Spleen (tissue), 11 donors: ENCODE data around the gene CETN1. TPM values are rescaled to one million over a fixed set of nuclear protein-coding genes. Genes with fewer than 3 reads are reported as not detected.

Experiments
- DNase-seq: peaks from one replicate; pipeline ENCODE4 v3.0.0-alpha.2; 2020
- H3K27ac ChIP-seq, 8 donors: fragments of 200-600 bp; sonication (generic) in 7 of 8; 1 replicate in 4 of 8; 2 replicates in 4 of 8; pipeline versions ENCODE4 v1.5.0 to v1.8.0; 2016 to 2021; ENCODE audit warnings: inconsistent platforms in 4 of 8, mild to moderate bottlenecking in 4 of 8, moderate library complexity in 1 of 8
- H3K27me3 ChIP-seq, 7 donors: fragments of 200-600 bp; sonication (generic) in 6 of 7; replicated peaks in 1 of 7; 1 replicate in 4 of 7; 2 replicates in 3 of 7; pipeline versions ENCODE4 v1.5.0 to v1.8.0; 2016 to 2021; ENCODE audit warnings: inconsistent platforms in 3 of 7, mild to moderate bottlenecking in 1 of 7
- H3K36me3 ChIP-seq, 6 donors: fragments of 200-600 bp; sonication (generic) in 5 of 6; 1 replicate in 4 of 6; 2 replicates in 2 of 6; pipeline versions ENCODE4 v1.5.0 to v1.8.0; 2016 to 2021; ENCODE audit warnings: inconsistent platforms in 2 of 6
- H3K4me1 ChIP-seq, 6 donors: fragments of 200-600 bp; sonication (generic) in 5 of 6; 1 replicate in 3 of 6; 2 replicates in 3 of 6; pipeline versions ENCODE4 v1.5.0 to v1.8.0; 2016 to 2021; ENCODE audit warnings: inconsistent platforms in 3 of 6
- H3K4me3 ChIP-seq, 8 donors: fragments of 200-600 bp; sonication (generic) in 7 of 8; 1 replicate in 4 of 8; 2 replicates in 4 of 8; pipeline versions ENCODE4 v1.5.0 to v1.8.0; 2016 to 2021; ENCODE audit warnings: inconsistent platforms in 4 of 8, mild to moderate bottlenecking in 4 of 8, moderate library complexity in 2 of 8
- H3K9me3 ChIP-seq, 8 donors: fragments of 200-600 bp; sonication (generic) in 7 of 8; 1 replicate in 4 of 8; 2 replicates in 4 of 8; pipeline versions ENCODE4 v1.5.0 to v1.8.0; 2016 to 2021; ENCODE audit warnings: inconsistent platforms in 4 of 8
- POLR2A ChIP-seq, 3 donors: fragments of 450-650 bp; IDR thresholded peaks; one replicate each; pipeline ENCODE4 v1.5.1; 2017; ENCODE audit warnings: antibody characterized with exemption in 3 of 3, mild to moderate bottlenecking in 1 of 3
- POLR2AphosphoS5 ChIP-seq, 3 donors: sonication (generic); formaldehyde crosslinking; IDR thresholded peaks; one replicate each; pipeline ENCODE4 v1.5.1; 2017; ENCODE audit warnings: antibody characterized with exemption in 3 of 3
- WGBS, 5 donors: extraction: QIAGEN DNeasy Blood & Tissue Kit in 3 of 5; methylation state at CpG; one replicate each; pipeline versions ENCODE4 v1.1.5 to v1.1.7; 2013 to 2018; 5-methylcytosine and 5-hydroxymethylcytosine counted together
- intact Hi-C: fragments of 100-400 bp; cut with DNase I; formaldehyde crosslinking; loops from one replicate; pipeline ENCODE4 v1.15.0; 2023; ENCODE audit warnings: low total_unique reads
- polyA plus RNA-seq, 3 donors: library from polyadenylated mRNA; stranded (reverse); fragments of 200-250 nt; gene quantifications; one replicate each; pipeline ENCODE4 v1.2.1, GENCODE V29; 2013
- total RNA-seq, 7 donors: library from RNA; depleted of rRNA in 3 of 7; stranded (reverse); fragments of >200 nt in 3 of 7; fragmentation: NEBNext Ultra II Directional in 4 of 7; extraction: Animal tissue kit (Norgen Biotek cat#: 25700) in 4 of 7; gene quantifications; one replicate each; pipeline versions ENCODE4 v1.1.0 to v1.2.1, GENCODE V29; 2016 to 2021
- TF ChIP-seq, protein P1 (sequence below), 11 experiments: fragments of 200-600 bp in 7 of 11; fragments of 450-650 bp in 4 of 11; sonication (generic) in 4 of 11; IDR thresholded peaks in 8 of 11; conservative IDR thresholded peaks in 3 of 11; 1 replicate in 7 of 11; 2 replicates in 4 of 11; pipeline versions ENCODE4 v1.4.0 to v1.8.0; 2016 to 2021; ENCODE audit warnings: antibody characterized with exemption in 11 of 11, inconsistent platforms in 4 of 11, mild to moderate bottlenecking in 1 of 11
- donor health status: healthy with polysubstance abuse.
- donor health status: DM: no; HTN: no; CAD: no; lungs with moderate emphysema.
- donor health status: DM: no; HTN: no; CAD: no.
- donor health status: Bipolar disorder and iron deficiency.
- donor health status: healthy.
- donor health status: DM: no; HTN: no; CAD: no.
- donor health status: DM: yes; HTN: yes; CAD: no.

The CETN1 gene
- total and polyA plus RNA-seq, 10 donors: not detected

DNA sequence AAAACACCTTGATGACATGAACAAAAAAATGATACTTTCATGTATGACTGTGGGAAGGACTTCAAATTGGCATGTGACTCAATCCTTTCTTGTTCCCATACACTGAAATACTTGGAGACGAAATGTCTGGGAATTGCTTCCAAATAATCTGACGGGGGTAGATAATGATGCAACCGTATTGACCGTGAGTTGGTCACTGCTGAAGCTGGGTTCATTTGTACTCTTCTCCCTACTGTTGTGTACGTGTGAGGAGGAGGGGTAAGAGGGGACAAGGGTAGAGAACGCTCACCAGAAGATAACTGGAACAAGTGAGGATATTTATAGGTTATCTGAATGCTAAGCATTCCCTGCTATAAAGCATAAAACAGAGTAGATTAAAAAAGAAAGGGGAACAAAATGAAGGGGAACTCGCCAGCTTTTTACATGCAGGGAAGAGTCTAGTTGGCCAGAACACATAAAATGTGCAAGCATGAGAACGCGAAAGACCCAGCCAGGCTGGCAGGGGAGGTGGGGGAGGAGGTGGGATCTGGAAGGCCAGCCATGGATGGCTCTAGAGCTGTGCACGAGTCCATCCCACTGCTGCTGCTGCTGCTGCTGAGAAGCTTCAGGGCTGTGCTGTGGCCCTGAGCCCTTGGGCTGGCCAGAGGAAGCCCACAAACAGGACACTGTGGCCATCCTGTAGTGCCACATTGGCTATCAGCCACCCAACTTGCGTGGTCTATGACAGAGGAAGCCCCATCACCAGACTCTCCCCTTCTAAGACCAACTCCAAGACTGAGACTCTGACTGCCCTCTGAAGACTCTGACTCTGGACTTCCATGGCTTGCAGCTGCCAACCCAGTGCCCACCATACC is 15.2 kb upstream of the CETN1 start:
- TF ChIP-seq POLR2AphosphoS5 (IDR thresholded peaks at IDR 0.05): no peak
- TF ChIP-seq, protein P1, sequence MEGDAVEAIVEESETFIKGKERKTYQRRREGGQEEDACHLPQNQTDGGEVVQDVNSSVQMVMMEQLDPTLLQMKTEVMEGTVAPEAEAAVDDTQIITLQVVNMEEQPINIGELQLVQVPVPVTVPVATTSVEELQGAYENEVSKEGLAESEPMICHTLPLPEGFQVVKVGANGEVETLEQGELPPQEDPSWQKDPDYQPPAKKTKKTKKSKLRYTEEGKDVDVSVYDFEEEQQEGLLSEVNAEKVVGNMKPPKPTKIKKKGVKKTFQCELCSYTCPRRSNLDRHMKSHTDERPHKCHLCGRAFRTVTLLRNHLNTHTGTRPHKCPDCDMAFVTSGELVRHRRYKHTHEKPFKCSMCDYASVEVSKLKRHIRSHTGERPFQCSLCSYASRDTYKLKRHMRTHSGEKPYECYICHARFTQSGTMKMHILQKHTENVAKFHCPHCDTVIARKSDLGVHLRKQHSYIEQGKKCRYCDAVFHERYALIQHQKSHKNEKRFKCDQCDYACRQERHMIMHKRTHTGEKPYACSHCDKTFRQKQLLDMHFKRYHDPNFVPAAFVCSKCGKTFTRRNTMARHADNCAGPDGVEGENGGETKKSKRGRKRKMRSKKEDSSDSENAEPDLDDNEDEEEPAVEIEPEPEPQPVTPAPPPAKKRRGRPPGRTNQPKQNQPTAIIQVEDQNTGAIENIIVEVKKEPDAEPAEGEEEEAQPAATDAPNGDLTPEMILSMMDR (IDR thresholded peaks at IDR 0.05 in 8 of 11, conservative IDR thresholded peaks at IDR 0.05 in 3 of 11): no peak
- TF ChIP-seq POLR2A (IDR thresholded peaks at IDR 0.05): no peak
- no peak overlapping the region for H3K27ac ChIP-seq
- intact Hi-C loops: no loop called here
- 62 to 66% (median 64%) methylated on average over 11 of the region's 11 CpGs for WGBS, 5 donors
- H3K9me3 ChIP-seq: no peaks in the 10 kb centered on the region
- H3K4me3 ChIP-seq: no peak overlapping the region
- H3K4me1 ChIP-seq: no peaks in the 10 kb centered on the region
- H3K36me3 ChIP-seq: no peaks in the 10 kb centered on the region
- no peak for DNase-seq
- no peaks in the 10 kb centered on the region for H3K27me3 ChIP-seq

DNA sequence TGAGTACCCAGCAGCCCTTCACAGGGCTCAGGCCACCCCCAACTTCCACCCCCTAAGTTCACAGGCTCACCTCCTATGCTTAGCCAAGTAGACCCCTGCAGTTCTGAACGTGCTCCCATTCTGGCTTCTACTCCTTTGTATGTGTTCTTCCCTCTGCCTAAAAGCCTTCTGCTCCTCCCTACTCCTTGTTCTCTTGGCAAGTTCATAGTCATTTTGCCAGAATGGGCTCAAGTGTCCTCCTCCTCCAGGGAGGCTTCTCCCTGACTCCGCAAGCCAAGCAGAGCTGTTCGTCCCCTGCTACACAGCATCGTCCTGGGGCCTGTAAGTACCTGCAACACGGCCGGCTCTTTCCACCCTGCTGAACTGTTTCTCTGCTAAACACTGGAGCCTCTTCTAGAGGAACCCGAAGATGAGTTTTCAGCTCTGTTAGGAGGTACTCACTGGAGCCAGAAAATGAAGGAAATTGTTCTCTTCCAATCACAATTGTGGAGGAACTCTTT is 14.6 kb upstream of the CETN1 start:
- no peak overlapping the region for H3K27ac ChIP-seq
- no peaks in the 10 kb centered on the region for H3K27me3 ChIP-seq
- no peak overlapping the region for H3K4me3 ChIP-seq
- DNase-seq: no peak
- H3K36me3 ChIP-seq: no peaks in the 10 kb centered on the region
- WGBS, 5 donors: 81 to 90% (median 87%) methylated on average over 7 of the region's 7 CpGs
- no peaks in the 10 kb centered on the region for H3K9me3 ChIP-seq
- no peak for TF ChIP-seq POLR2AphosphoS5 (IDR thresholded peaks at IDR 0.05)
- TF ChIP-seq, protein P1 (IDR thresholded peaks at IDR 0.05 in 8 of 11, conservative IDR thresholded peaks at IDR 0.05 in 3 of 11): no peak
- TF ChIP-seq POLR2A (IDR thresholded peaks at IDR 0.05): no peak
- no peaks in the 10 kb centered on the region for H3K4me1 ChIP-seq
- intact Hi-C loops: no loop called here

DNA sequence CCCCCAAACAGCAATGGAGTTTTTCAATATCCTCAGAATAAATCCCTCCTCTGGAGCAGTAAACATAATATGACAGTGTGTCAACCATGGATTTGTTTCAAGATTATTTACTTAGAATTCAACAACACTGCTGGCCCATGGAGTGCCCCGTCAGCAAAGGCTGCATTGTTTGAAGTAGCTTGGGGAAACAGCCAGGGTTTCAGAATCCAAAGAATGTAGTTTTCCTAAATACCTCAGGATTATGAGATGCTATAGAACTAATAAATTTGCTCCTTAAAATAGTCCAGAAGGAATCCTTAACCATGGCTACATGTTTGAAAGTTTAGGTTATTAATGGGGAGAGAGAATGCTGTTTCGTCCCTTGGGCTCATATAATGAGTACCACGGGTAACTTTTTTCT is 13.1 kb upstream of the CETN1 start:
- intact Hi-C loops: no loop called here

DNA sequence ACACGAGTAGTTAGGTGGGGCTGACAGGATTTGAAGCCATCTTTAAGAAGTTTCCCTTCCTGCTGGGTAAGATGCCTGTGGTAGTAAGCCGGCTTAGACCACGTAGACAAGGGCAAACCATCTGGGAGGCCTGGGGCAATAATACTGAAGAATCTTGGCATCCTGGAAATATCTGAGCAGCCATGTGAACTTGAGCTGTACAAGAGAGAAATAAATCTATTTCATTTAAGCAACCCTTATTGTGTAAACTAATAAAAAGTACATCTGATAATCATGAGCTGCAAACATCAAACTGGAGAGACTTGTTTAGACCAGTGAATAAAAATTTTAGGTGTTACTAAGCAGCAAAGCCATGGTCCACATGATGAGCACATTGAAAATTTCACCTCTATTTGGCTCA is 11.4 kb upstream of the CETN1 start:
- Histone ChIP-seq H3K4me1 (no peaks in the 10 kb centered on the region), H3K4me3 (no peak overlapping the region), H3K9me3 (no peaks in the 10 kb centered on the region), H3K27me3 (no peaks in the 10 kb centered on the region), H3K27ac (no peak overlapping the region), H3K36me3 (no peaks in the 10 kb centered on the region)
- TF ChIP-seq POLR2A (IDR thresholded peaks at IDR 0.05) (no peak), POLR2AphosphoS5 (IDR thresholded peaks at IDR 0.05) (no peak)
- TF ChIP-seq, protein P1 (IDR thresholded peaks at IDR 0.05 in 8 of 11, conservative IDR thresholded peaks at IDR 0.05 in 3 of 11): no peak
- WGBS, 5 donors: 66 to 86% (median 82%) methylated on average over 3 of the region's 3 CpGs
- no peak for DNase-seq
- intact Hi-C loops: no loop called here

More for the DNA sequence above, 13.1 kb upstream of the CETN1 start:
- H3K4me1 ChIP-seq: no peaks in the 10 kb centered on the region
- H3K27me3 ChIP-seq: no peaks in the 10 kb centered on the region
- H3K9me3 ChIP-seq: no peaks in the 10 kb centered on the region
- H3K4me3 ChIP-seq: no peak overlapping the region
- no peak for DNase-seq
- H3K36me3 ChIP-seq: no peaks in the 10 kb centered on the region
- TF ChIP-seq, protein P1 (IDR thresholded peaks at IDR 0.05 in 8 of 11, conservative IDR thresholded peaks at IDR 0.05 in 3 of 11): no peak
- TF ChIP-seq POLR2AphosphoS5 (IDR thresholded peaks at IDR 0.05) (no peak), POLR2A (IDR thresholded peaks at IDR 0.05) (no peak)
- no peak overlapping the region for H3K27ac ChIP-seq
- 81 to 86% (median 81%) methylated on average over 3 of the region's 3 CpGs for WGBS, 5 donors
